HG02970 (cell line): ENCODE data around the gene GLIS1.

Experiments used
- ATAC-seq: cut with Tn5 transposase; IDR thresholded peaks from one replicate; pipeline ENCODE4 v1.9.1; 2021; ENCODE audit warnings: mild to moderate bottlenecking, moderate library complexity, moderate number of reproducible peaks; ENCODE audit not compliant: unreplicated experiment, low FRiP score

GLIS1 gene

DNA sequence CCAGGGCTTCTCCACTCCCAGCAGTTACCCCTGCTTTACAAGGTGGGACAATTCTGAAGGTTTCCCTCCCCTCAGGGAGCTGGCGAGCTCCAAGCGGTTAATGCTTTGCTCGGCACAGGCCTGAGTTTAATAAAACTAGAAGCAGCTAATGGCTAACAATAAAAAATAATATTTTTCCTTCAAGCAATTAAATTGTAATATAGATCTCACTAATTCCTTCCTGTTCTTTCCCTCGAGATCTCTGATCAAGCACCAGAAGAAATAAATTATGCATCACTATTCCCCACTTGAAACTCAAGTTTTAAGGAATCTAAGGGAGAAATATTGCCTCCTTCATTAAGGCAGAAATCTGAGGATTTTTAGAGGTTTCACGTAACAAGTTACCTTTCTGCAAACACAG, 42.9 kb downstream of the GLIS1 start:
- no peak for ATAC-seq

DNA sequence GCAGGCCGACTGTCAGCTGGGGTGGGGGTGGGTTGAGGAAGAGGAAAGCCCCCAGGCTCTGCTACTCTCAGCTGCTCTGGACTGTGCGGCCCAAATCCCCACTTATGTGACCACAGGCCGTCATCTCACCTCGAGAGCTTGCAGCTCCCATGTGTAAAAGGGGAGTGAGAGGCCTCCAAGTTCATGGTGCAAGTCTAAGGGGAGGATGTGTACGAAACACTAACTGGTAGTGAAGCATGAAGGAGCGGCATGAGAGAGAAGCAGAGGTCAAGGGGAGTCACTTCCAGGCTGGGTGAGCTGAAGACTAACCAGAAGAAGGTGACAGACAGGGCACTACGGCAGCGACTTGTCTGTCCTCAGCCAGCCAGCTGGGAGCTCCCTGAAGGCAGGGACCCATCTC, 43.8 kb downstream of the GLIS1 start:
- no peak for ATAC-seq

DNA sequence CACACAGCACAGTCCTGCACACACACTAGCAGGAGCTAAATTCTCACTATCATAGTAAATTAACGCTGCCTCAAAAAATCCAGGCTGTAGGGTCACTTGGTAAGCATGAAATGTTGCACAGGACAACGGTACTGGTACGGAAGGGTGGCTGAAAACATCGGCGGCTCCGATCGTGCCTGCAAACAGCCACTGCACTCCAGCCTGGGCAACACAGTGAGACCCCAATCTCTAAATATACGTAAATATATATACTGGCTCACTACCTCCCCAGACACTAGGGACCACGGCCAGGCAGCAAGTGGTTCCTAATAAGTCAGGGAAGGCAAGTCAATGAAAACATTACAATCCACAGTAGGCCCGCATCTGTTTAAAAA, 44.3 kb downstream of the GLIS1 start:
- no peak for ATAC-seq

DNA sequence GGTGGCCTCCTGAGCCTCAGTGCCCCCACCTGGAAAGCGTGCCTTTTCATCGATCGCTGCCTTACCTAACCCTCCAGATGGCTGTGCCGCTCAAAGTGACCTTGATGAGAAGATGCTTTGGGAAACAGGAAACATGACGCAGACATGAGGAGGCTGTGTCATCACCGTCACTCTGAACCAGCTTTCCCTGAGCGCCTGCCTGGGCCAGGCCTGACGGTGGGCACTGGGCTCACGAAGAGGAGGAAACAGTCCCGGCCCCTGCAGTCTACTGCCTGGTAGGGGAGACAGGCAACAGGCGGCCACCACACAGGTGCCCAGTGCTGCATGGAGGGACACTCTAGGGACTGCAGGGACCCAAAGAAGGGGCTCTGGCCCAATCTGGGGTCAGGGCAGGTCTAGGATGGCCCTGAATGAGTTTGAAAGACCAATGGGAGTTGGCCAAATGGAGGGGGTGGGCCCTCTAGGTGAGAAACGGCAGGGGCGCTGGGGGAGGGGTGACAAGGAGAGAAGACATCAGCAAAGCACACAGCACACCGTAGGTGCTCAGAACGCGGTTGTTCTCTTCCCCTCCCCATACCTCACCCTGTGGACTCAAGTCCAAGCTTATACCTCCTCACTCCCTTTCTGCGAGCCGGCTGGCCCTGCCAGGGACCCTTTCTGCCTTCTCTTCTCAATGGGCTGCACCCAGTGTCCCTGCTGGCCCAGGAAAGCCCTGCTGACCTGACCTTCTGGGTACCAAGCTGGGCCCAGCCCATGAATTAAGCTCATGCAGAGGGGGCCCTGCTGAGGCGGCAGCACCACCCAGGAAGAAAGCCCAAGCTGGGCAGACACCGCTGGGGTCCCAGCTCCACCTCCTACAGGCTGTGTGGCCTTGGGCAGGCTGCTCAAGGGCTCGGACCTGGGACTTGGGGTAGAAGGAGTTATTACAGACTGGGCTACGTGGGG, 44.9 kb downstream of the GLIS1 start:
- no peak for ATAC-seq

DNA sequence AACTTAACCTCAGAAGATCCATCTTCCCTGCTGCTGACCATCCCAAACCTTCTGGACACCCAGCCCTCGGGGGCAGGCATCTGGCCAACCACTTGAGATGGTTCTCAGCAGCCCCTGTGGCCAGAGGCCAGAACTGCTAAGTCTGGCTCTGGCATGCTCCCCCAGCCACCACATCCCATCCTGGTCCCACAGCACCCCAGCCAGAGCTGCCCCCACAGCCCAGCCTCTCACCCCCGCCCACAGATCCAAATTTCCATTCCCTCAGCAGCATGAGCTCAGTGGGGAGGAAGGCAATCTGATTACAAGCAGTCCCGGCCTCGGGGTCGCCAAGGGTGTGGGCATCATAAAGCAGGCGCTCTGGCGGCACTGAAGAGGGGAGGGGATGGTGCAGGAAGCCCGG, 45.6 kb downstream of the GLIS1 start:
- no peak for ATAC-seq

DNA sequence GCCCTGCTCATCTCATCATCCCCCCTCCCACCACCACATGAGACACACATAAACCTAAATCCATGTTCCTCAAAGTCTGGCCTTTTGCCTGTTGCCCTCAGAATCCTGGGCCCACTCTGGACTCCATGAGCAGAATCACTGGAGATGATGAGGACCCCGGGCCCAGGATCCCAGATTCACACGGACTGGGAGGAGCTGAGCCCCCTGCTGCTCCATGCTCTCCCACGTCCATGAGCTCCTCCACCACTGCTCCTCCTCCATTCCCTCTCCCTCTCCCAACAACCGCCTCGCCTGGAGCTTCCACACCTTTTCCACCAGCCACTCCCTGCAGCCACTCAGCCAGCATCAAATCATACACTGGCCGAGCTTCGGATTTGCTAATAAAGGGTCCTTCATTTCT, 47.6 kb downstream of the GLIS1 start:
- no peak for ATAC-seq

DNA sequence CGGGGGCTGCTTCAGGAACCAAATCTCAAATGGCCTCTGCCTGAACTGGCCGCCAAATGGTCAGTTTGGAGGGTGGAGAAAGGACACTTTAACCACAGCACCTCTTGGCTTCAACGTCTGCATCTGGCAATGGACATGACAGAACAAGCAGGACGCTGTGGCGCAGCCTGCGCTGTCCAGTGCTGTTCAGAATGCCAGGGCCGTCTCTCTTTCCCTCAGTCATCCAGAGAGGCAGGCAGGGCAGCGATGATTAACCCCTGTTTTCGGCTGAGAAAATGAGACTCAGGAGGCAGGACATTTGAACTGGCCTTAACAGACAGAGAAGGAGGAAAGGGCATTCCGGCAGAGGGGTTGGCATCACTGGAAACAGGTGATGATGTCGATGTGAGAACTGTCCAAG, 48.6 kb downstream of the GLIS1 start:
- ATAC-seq = no peak

DNA sequence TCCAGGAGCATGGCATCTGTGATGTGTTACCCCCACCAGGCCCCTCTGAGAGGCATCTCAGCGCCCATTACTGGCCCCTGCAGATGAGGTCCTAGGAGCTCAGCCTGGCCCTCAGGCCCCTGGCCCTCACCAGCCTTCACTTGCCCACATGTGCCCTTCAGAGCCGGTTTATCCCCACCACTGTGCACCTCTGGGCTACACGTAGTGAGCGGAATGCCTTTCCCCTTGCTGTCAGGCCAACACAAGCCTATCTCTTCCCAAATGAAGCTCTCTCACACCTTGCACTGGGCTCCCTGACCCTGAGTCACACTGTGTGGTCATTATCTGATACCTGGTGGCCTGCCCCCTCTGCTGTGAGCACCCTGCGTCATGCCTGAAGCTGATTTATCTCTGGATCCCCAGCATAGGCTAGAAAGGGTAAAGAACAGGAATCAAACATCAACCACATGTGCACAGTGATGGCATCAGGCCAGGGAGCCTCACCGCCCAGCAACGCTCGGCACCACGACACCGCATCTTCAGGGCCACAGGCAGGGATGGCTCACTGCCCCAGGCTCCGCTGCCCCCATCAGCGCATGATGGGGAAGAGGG, 49.1 kb downstream of the GLIS1 start:
- no peak for ATAC-seq

DNA sequence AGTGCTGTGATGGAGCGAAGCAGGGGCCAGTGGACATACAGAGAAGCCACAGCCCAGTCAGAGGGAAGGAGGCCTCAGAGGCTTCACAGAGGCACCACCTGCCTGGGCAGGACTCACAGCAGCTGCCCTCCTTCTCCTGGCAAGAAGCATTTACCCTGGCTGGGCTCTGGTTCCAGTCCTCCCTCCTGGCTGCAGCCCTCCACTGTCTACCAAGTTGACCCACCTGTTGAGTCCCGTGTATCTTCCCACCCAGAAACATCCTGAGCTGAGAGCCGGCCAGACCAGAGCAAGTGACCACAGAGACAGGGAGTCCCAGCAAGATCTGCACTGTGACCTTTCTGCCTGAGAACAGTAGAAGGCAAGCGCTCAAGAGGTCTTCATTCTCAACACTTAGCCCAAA, 49.7 kb downstream of the GLIS1 start:
- no peak for ATAC-seq

DNA sequence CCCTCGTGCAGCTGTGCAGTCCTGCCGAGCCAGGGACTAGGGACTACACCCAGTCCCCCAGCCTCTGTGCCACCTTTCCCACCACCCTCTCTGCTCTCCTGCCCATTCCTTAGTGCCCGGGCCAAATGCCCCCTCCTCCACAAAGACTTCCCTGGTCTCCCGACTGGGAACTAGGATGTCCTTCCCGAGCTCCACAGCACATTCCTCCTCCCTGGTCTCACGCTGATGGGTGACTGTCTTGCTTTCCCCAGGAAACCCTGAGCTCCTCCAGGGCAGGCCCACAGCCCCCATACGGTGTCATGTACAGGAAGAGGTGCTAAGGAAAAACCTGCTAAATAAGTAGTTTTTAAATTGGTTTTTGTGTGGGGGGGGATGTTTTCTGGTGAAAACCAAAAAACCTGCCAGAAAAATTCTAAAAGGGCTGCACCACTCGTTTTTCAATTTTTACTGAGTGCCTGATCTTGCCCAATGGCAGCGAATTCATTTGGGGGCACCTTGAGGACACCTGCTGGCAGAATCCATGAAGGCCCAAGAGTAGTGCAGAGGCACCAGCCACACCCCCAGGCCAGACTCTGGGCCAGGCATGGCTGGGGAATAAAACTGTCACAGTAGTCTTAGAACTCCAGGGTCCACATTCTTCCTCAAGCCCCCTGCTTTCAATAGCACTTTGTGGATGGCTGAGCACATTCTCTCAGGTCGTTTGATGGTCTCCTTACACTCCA, 50.4 kb downstream of the GLIS1 start:
- ATAC-seq = no peak

DNA sequence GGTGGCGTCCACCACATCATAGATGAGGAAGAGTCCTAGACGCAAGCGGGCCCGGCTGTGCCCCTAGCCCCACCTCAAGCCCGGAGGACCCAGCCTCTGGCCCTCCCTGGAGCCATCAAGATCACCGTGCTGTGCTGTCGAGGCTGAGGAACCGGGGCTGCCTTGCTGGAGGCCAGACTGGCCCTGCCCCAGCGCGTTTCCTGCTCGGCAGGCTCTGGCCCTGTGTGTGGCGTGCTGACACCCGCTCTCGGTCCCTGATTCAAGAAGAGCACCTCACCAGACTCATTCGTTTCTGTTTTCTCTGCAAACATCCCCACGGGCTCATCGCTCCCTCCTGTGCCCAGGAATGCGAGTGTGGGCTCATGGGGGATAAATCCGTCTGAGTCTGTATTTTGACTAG, 51.1 kb downstream of the GLIS1 start:
- ATAC-seq = no peak

DNA sequence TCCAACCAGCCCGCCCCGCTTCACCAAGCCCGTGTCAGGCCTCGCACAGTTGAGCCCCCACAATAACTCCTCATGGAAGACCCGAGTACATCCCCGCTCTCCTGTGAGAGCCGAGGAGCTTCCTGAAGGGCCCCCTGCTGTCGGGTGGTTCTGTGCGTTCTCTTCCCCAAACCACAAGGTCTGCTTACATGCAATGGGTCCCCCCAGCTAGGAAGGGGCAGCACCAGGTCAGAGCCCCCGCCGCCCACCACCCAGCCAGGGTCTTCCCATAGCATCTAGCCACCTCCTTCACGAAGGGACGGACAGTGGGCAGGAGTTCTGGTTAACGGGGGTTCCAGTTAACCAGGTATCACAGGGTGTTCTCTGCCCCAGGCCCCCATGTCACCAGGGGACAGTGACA, 51.5 kb downstream of the GLIS1 start:
- no peak for ATAC-seq

DNA sequence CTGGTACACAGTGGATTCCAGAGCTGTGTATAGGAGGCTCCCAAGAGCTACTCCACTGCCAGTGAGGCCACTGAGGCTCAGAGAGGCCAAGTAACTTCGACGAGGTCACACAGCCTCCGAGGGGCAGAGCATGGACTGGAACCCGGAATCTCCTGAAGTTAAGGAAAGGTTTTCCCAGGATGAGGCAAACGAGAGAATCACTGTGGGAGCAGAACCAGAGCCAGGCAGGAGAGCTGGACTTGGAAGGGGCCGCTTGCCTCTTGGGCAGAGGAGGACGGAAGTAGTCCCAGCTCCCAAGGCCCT, 52.0 kb downstream of the GLIS1 start:
- no peak for ATAC-seq

DNA sequence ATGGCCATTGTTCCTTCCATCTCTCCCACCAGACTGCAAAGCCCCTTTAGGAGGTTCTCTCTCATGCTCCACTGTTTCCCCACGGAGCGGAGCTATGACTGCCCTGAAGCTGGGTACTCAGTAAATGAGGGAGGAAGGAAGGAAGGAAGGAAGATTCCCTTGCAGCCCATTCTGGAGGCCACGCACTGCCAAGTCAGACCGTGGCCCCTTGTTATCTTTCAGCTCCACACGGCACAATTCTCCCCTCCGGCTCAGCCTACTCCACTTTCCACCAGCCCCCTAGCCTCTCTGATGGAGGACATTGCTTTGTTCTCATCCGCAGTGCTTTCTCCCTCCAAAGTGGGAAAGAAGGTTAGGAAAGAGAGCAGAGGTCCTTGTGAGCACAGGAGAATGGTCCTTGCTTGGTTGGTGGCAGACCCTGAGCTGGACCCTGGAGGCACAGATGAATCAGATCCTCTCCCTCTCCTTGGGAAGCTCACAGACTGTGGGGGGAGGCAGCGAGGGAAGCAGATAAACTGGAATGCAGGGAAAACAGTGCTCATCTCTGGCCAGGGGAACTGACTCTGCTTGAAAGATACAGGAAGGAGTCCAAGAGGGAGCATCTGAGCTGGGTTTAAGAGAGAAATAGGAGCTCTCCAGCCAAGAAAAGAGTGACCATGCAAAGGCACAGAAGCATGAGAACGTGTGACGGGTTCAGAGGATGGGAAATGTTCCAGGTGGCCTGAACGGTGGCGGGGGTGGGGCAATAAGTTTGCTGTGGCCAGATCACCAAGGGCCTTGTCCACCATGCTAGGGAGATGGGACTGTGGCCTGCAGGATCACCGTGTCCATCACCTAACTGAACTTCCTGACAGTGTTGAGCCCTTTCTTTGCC, 52.6 kb downstream of the GLIS1 start:
- ATAC-seq = no peak

DNA sequence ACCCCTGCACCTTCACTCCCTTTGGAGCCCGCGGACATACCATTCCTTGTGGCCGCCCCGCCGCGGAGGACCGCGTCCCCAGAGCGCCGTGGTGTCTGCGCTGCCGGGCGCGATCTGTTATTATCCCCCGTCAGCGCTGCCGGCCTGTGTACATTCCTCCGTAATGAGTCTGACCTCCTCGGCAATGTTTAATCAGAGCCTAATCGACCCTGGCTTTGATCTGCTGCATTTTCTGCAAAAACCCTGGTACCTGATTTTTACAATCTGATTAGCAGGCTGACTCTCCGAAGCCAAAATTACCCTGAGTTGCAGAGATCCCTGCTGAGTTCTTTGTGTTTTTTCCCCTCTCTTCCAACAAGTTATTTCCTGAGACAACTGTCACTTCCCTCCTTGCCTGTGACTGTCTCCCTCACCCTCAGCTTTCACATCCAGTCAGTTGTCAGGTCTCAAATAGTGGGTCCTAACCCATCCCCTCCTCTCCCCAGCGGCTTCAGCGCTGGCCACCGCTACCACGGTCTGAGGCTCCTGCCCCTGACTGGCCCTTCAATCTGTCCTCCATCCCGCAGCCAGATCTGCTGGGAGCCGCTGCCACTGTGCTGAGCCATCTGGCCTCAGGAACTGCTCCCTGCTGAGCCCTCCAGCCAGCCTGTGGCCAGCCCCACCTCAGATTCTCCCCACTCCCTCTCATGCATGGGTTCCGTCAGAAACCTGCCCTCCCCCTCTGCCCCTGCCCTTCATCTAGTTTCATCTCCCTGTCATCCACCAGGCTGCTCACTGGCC, 53.5 kb downstream of the GLIS1 start:
- no peak for ATAC-seq

DNA sequence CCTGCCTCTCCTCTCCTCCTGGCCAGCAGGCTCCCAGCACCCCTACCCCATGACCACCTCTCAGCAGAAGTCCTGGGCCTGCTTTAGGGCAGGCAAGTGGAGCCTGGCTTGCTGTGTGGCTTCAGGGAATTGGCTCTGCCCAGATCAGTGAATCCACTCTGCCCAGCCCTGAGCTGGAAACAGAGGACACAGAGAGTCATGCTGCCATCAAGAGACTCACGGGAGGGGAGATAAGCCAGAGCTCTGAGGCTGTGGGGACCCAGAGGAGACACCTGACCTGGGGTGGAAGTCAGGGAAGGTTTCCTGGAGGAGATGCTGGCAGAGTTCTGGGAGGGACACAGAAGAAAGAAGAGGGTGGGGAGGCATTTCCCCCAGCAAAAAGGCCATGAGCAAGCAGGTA, 54.2 kb downstream of the GLIS1 start:
- no peak for ATAC-seq

DNA sequence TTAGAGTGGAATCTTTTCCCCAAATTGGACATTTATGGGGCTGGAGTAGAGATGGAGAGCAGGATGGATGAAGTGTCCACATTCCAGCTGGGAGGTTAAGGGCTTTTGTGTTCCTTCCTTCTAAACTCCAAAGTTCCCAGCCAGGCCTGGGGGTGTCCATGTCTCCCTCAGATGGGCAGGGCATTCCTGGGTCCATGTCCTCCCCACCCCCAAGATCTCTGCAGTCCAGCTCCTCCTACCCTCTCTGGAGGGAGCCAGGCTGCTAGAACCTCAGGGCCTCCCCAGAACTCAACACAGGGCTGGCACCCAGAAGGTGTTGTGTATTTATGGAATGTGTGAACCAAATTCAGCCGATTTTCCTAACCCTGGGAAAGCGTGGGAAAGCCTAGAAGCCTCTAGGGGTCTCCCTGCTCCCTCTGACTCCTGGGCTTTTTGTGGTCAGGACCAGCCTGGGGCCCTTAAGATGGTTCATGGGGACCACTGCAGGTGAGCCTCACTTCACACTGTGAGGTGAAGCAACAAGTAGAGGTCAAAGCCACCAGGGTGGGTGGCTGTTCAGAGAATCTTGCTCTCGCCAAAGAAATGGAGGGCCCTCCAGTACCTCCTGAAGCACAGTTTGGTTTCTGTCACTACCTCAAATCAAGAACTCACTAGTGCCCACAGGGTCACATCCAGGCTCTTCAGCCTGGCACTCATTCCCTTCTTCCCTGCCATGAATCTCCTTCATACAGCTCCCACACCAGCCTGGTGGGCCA, 54.8 kb downstream of the GLIS1 start:
- no peak for ATAC-seq

DNA sequence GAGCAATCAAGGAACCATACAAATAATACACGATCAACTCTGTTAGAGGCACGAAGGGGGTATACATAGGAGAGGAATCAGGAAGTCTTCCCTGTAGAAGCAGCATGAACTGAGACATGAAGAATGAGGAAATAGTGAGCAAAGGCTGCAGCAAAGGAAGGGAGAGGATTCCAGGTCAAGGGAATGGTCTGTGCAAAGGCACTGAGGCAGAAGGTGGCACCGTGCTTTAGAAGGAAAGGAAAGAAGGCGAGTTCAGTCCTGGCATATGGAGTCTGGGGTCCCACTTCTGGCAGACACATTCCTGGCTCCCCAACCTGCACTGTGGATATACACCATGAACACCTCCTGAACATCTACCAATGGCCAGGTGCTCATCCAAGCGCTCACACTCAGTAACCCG, 56.1 kb downstream of the GLIS1 start:
- ATAC-seq = no peak

DNA sequence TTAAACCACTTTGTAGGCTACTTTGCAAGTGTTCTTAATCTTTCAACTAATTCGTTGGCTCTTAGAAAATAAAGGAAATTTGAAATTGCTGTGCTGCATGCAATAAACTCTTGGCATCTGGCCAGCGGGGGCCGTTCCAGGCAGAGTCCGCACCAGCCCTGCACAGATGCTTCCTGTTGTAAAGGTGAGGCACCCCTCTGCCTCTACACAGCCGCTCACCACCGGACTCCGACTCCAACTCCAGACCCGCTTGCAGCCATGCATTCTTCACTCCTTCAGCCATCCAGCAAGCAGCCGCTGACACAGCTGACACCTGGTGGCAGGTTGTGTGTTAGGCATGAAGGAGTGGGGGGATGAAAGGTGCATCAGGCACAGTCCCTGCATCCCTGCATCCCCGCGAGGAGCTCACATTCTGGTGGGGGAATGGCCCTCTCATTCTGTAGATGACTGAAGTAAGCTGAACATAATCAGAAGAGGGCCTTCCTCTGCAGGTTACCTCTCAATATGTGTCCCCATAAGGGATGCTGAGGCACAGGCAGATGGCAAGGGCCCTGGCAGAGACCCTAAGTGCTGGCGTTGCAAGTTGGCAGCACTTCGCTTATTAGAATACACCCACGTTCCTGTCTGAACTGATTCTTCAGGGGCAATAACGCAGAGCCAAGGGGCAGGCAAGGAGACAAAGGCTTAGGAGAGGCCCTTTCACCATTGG, 56.8 kb downstream of the GLIS1 start:
- ATAC-seq = no peak
